Measurements from ENCODE around the gene RAPSN. TPM values are rescaled to one million over a fixed set of nuclear protein-coding genes. Genes with fewer than 3 reads are reported as not detected.
"Not testable (repeated sequence)": the region's sequence is repeated elsewhere in the genome, so short reads cannot be mapped to it uniquely, and the experiment has no call there.

Gene RAPSN
- polyA plus RNA-seq, 3 donors: 1.2 TPM; not detected in 2

- Mint-ChIP-seq H3K36me3 (peaks cover under 1 to 13% of the 10 kb centered on the region in 2 donors), H3K9me3 (peaks cover 0 to 10% (median 3%) of the 10 kb centered on the region in 7 donors), H3K27ac (peak overlapping the region in 3 of 7 donors; percentile 9 to 59 (median 10))
- H2AFZ ChIP-seq (ENCODE audit: insufficient read depth, low read depth, low read length, poor library complexity, severe bottlenecking); H3K27me3 Mint-ChIP-seq (ENCODE audit: low read depth in 3 of 3); H3K4me3 Mint-ChIP-seq; H3K36me3 ChIP-seq (replicated peaks in 1 of 2; ENCODE audit: control insufficient read depth in 1 of 2, insufficient read depth in 2 of 2, low read length in 2 of 2); H4K20me1 ChIP-seq (ENCODE audit: insufficient read depth, low read length); H3K4me1 Mint-ChIP-seq; H3K79me2 ChIP-seq (ENCODE audit: insufficient read depth, low read length); H3K9me3 ChIP-seq (replicated peaks in 1 of 2; ENCODE audit: control insufficient read depth in 1 of 2, insufficient read depth in 1 of 2, low read length in 2 of 2); H3K27me3 ChIP-seq (ENCODE audit: control insufficient read depth in 2 of 2, insufficient read depth in 2 of 2, low read length in 2 of 2); H3K9ac ChIP-seq (ENCODE audit: insufficient read depth, low read length, poor library complexity, severe bottlenecking); intact Hi-C loops (cut with micrococcal nuclease); H3K4me3 ChIP-seq (replicated peaks in 1 of 3; ENCODE audit: low read depth in 2 of 3, low read length in 3 of 3); H3K4me2 ChIP-seq (replicated peaks; ENCODE audit: extremely low read depth, low read length, poor library complexity, severe bottlenecking); H3K27ac ChIP-seq (ENCODE audit: low read depth in 1 of 2, low read length in 2 of 2); H3K4me1 ChIP-seq (ENCODE audit: control insufficient read depth in 1 of 2, insufficient read depth in 2 of 2, low read length in 2 of 2): not testable (repeated sequence)
- TF ChIP-seq CTCF (IDR thresholded peaks at IDR 0.05): peak; percentile 76
- peak; percentile 74 to 79 (median 76) for DNase-seq
- no CpG with 5 or more reads among the region's 8 CpGs for WGBS (ENCODE audit: insufficient coverage)
Measured at GRCh38 chr11:47454258-47454671, 5.3 kb upstream of the RAPSN start.

DNA sequence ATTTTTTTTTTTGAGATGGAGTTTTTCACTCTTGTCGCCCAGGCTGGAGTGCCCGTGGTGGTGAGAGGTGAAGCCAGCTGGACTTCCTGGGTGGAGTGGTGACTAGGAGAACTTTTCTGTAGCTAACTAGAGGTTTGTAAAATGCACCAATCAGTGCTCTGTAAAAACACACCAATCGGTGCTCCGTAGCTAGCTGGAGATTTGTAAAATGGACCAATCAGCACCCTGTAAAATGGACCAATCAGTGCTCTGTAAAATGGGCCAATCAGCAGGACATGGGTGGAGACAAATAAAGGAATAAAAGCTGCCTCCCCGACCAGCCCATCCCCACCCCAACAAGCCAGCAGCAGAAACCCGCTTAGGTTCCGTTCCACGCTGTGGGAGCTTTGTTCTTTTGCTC is 4.4 kb upstream of the RAPSN start:
- H4K20me1 ChIP-seq (ENCODE audit: insufficient read depth, low read length): no peaks in the 10 kb centered on the region
- intact Hi-C loops (cut with micrococcal nuclease): no loop called here
- DNase-seq: no peak

More for the DNA sequence above, 4.4 kb upstream of the RAPSN start:
- Mint-ChIP-seq H3K36me3 (peaks cover 0 to 5% of the 10 kb centered on the region in 2 donors), H3K27ac (no peak overlapping the region), H3K4me3 (no peak overlapping the region), H3K4me1 (peaks cover 7% of the 10 kb centered on the region), H3K9me3 (peaks cover 0 to 10% (median 3%) of the 10 kb centered on the region in 7 donors), H3K27me3 (ENCODE audit: low read depth in 3 of 3) (peaks cover 0 to 2% (median 0%) of the 10 kb centered on the region in 3 donors)
- no peak overlapping the region for H2AFZ ChIP-seq (ENCODE audit: insufficient read depth, low read depth, low read length, poor library complexity, severe bottlenecking)
- no peak for TF ChIP-seq CTCF (IDR thresholded peaks at IDR 0.05)
- no peak overlapping the region for H3K9ac ChIP-seq (ENCODE audit: insufficient read depth, low read length, poor library complexity, severe bottlenecking)
- no peaks in the 10 kb centered on the region for H3K79me2 ChIP-seq (ENCODE audit: insufficient read depth, low read length)
- no peaks in the 10 kb centered on the region for H3K9me3 ChIP-seq (replicated peaks in 1 of 2; ENCODE audit: control insufficient read depth in 1 of 2, insufficient read depth in 1 of 2, low read length in 2 of 2)
- no peak overlapping the region for H3K4me2 ChIP-seq (replicated peaks; ENCODE audit: extremely low read depth, low read length, poor library complexity, severe bottlenecking)
- no peaks in the 10 kb centered on the region for H3K27me3 ChIP-seq (ENCODE audit: control insufficient read depth in 2 of 2, insufficient read depth in 2 of 2, low read length in 2 of 2)
- no peaks in the 10 kb centered on the region for H3K4me1 ChIP-seq (ENCODE audit: control insufficient read depth in 1 of 2, insufficient read depth in 2 of 2, low read length in 2 of 2)
- no peaks in the 10 kb centered on the region for H3K36me3 ChIP-seq (replicated peaks in 1 of 2; ENCODE audit: control insufficient read depth in 1 of 2, insufficient read depth in 2 of 2, low read length in 2 of 2)
- no peak overlapping the region for H3K27ac ChIP-seq (ENCODE audit: low read depth in 1 of 2, low read length in 2 of 2)
- no peak overlapping the region for H3K4me3 ChIP-seq (replicated peaks in 1 of 3; ENCODE audit: low read depth in 2 of 3, low read length in 3 of 3)
- 83% methylated on average over 5 of the region's 8 CpGs for WGBS (ENCODE audit: insufficient coverage)
